Anterior cingulate cortex (tissue), 58 donors: Measurements from ENCODE around the gene PYROXD2.

Experiments used
- DNase-seq, 58 donors: peaks; one replicate each; lab custom pipeline; 2025; lab: John Stamatoyannopoulos, UW

PYROXD2 gene

GRCh38 chr10:98436704-98437103 is 21.7 kb upstream of the PYROXD2 start:
- peak in 20 of 58 donors; percentile 12 to 69 (median 35) for DNase-seq

- no peak for DNase-seq
These were observed 20.2 kb upstream of the PYROXD2 start for GRCh38 chr10:98435178-98435577.

DNA sequence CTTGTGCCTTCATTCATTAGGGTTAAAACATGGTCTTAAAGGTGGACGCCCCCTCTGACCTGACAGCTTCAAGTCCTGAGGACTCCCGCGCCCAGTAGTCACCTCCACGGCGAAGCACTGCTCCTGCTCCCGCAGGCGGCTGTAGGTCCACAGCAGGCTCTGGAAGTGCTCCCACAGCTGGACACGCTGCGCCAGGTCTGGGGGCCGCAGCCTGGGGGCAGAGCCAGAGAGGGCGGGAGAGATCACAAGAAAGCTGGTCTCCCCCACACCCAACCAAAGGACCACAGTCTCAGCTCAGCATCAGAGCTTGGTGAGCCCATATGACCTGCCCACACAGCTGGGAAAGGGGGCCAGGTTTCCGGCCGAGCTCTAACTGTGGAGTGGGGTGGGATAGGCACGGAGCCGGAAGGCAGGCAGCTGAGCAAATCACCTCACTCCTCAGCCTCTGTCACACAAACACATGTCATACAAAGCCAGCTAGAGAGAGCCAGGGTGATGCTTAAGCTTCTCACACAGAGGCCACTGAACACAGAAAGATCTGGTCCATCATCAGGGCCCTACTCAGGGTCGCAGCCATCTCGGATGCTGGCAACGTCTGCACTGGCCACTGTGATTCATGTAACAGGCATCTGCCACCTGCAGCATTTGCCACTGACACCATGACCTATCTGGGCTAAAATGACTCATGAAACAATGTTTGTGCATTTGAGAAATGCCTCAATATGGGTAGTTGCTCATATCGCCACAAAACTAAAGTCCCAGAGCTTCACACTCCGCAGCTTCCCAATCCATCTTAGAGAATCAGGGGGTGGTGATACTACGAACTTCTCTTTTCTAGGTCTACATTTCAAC is 19.1 kb upstream of the PYROXD2 start:
- no peak for DNase-seq

DNA sequence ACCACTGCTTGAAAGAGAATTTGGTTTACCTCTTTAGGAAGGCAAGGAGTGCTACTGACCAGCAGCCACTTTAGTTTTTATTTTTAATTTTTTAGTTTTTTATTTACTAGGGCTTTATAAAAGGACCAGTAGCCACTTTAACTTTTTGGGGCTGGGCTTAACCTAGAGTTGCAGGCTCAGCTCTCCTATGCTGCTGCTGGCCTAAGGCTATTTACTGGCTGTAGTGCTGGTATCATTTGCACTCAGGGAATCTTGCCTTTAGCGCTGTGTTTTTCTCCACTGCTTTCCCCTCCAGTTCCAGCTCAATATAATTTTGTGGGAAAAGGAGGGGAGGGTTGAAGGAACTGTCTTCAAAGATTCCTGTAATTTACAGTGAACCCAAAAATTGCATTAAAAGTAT is 18.4 kb upstream of the PYROXD2 start:
- DNase-seq = no peak

GRCh38 chr10:98432330-98432729 is 17.3 kb upstream of the PYROXD2 start:
- no peak for DNase-seq

- no peak for DNase-seq
These were observed 16.0 kb upstream of the PYROXD2 start for GRCh38 chr10:98431016-98431415.

GRCh38 chr10:98430427-98430826 is 15.4 kb upstream of the PYROXD2 start:
- no peak for DNase-seq

GRCh38 chr10:98429320-98430072 is 14.5 kb upstream of the PYROXD2 start:
- no peak for DNase-seq

DNA sequence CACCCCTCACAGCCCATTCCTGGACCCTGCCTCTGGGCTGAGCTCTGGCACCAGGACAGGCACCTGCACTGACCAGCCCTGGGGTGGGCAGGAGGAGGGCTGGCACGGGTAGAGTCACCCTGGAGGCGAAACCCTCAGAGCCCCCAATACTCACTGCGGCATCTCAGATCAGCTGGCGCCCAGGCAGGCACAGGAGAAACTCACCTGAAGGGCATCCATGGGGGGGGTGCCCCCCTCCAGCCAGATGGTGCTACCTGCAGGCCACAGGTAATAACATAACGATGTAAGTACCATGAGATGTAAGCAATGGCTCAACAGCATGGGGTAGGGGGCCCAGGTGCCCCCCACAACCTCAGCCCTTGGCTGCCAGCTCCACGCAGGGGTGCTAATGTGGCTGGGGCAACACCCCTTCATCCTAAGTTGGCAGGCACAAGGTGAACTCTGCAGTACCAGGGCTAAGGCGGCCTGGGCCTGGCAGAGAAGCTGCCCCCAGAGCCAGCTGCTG is 12.1 kb upstream of the PYROXD2 start:
- no peak for DNase-seq

DNA sequence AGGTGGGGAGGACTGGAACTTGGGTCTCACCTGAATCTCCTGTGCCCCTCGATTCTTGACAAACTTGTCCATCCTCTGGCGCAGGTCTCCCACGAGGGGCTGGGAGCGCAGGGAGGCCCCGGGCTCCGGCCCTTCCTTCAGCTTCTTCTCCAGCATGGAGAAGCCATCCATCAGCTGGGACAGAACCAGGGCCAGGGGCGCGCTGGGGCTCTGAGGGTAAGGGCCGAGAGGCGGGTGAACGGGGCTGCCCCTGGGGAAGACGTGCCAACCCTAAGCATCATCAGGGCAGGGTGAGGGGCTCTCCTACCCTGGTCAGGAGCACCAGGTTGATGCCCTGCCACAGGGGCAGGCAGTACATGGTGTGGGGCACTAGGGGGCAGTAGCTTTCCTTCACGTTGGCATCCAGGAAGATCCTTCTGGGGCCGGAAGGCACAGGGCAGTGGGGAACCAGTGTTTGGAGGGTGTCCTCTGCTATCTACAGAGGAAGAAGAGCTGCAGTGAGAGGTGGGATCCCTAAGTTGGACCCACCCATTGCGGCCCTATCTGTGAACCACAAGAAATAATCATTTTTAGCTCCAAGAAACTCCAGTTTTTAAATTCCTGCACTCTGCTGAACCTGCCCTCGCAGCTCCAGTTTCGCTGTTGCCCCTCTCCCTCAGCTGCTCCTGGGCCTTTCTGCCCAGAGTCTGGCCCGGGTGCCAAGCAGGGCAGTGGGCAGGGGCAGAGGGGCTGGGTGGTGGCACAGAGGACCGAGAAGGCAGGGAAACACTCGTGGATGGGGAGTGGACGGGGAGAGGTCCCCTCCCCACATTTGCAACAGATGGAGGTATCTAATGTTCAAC is 10.8 kb upstream of the PYROXD2 start:
- peak in 5 of 58 donors; percentile 6 to 27 (median 16) for DNase-seq

GRCh38 chr10:98424295-98425254 is 9.6 kb upstream of the PYROXD2 start:
- DNase-seq = no peak

GRCh38 chr10:98423691-98424120 is 8.7 kb upstream of the PYROXD2 start:
- DNase-seq = no peak

GRCh38 chr10:98422182-98422581 is 7.2 kb upstream of the PYROXD2 start:
- no peak for DNase-seq

GRCh38 chr10:98420786-98421185 is 5.8 kb upstream of the PYROXD2 start:
- DNase-seq = no peak

GRCh38 chr10:98419469-98420261 is 4.7 kb upstream of the PYROXD2 start:
- no peak for DNase-seq

DNA sequence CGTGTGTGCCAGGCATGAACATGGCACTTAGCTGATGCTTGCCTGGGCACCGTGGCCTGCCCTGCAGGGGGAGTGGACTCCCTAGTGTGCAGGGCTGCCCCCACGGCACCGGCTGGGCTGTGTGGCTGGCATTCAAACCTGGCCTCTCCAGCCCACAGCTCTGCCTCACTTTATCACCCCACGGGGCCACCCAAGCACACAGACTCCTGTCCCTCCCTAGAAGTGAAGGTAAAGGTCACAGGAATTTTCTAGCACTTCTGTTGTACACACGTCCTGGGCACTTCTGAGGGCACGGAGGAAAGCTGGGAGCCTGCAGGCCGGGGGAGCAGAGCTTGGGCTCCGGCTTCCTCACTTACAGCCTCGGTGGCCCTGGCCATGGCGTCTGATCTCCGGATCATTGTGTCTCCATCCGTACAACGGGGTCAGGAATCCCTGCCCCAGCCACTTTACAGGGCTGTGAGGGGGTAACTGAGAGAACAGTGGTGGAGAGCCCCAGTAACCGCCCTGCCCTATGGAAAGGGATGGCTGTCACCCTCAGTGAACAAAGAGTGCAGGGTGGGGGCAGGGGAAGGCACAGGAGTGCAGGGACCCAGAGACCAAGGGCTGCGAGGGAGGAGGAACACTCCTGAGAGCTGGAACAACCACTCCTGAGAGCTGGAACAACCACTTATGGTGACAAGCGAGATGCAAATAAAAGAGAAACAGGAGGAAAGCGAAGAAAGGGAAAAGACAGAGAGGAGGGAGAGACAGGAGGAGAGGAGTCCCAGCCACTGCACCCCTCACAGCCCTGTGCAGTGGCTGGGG is 3.9 kb upstream of the PYROXD2 start:
- DNase-seq = no peak

- no peak for DNase-seq
These were observed 3.1 kb upstream of the PYROXD2 start for GRCh38 chr10:98417973-98418664.
